OCI-LY7 (cell line): Measurements from ENCODE around the gene TPD52L1. TPM values are rescaled to one million over a fixed set of nuclear protein-coding genes. Genes with fewer than 3 reads are reported as not detected.

Source experiments
- BruUV-seq: library from RNA; stranded (reverse); fragments of 400-500 nt; replicated peaks from 2 replicates; lab custom pipeline; 2021; lab: Mats Ljungman, UMichigan
- CTCF ChIA-PET: fragments of 300-600 bp; sonication (Branson Sonifier 250); formaldehyde crosslinking; loops from one replicate; lab custom pipeline; 2022; ENCODE audit warnings: antibody characterized with exemption; ENCODE audit not compliant: unreplicated experiment; lab: Charles Lee
- POLR2A ChIA-PET: fragments of 300-600 bp; sonication (Branson Sonifier 250); formaldehyde crosslinking; loops from one replicate; lab custom pipeline; 2022; ENCODE audit warnings: antibody characterized with exemption; lab: Charles Lee
- DNase-seq: peaks from one replicate; pipeline ENCODE4 v3.0.0-alpha.2; 2015; ENCODE audit warnings: low spot score
- H2AFZ ChIP-seq: fragments of 200-600 bp; sonication (generic), shearing (Covaris generic); 2 replicates; pipeline ENCODE4 v1.6.1; 2014; ENCODE audit warnings: mild to moderate bottlenecking, antibody characterized with exemption, low read length, moderate library complexity
- H3K27ac ChIP-seq: fragments of 200-600 bp; sonication (generic); 2 replicates; pipeline ENCODE4 v1.5.1; 2014; ENCODE audit warnings: mixed run types, low read depth, mild to moderate bottlenecking, moderate library complexity, low read length, inconsistent platforms; ENCODE audit not compliant: poor library complexity, severe bottlenecking
- H3K36me3 ChIP-seq: fragments of 200-600 bp; sonication (generic); 2 replicates; pipeline ENCODE4 v1.6.1; 2014; ENCODE audit warnings: mild to moderate bottlenecking, antibody characterized with exemption, low read length, moderate library complexity, mixed read lengths; ENCODE audit not compliant: insufficient read depth
- H3K4me1 ChIP-seq: fragments of 200-600 bp; sonication (generic); 2 replicates; pipeline ENCODE4 v1.5.1; 2014; ENCODE audit warnings: mild to moderate bottlenecking, low read length; ENCODE audit not compliant: insufficient read depth, poor library complexity, severe bottlenecking
- H3K4me2 ChIP-seq: fragments of 200-600 bp; sonication (generic); 2 replicates; pipeline ENCODE4 v1.6.1; 2014; ENCODE audit warnings: mild to moderate bottlenecking, low read length
- H3K4me3 ChIP-seq: fragments of 200-600 bp; sonication (generic); 2 replicates; pipeline ENCODE4 v1.5.1; 2014; ENCODE audit warnings: mild to moderate bottlenecking, low read depth, low read length; ENCODE audit not compliant: poor library complexity, severe bottlenecking
- H3K79me2 ChIP-seq: fragments of 200-600 bp; sonication (generic); 2 replicates; pipeline ENCODE4 v1.6.1; 2016; ENCODE audit warnings: low read depth, mild to moderate bottlenecking, low read length, moderate library complexity, mixed read lengths; ENCODE audit not compliant: insufficient read depth
- H3K9me2 ChIP-seq: fragments of 200-600 bp; sonication (generic); 2 replicates; pipeline ENCODE4 v1.6.1; 2016; ENCODE audit warnings: mild to moderate bottlenecking, low read length, mixed read lengths; ENCODE audit not compliant: insufficient read depth
- H3K9me3 ChIP-seq: fragments of 200-600 bp; sonication (generic); 2 replicates; pipeline ENCODE4 v1.6.1; 2014; ENCODE audit warnings: mild to moderate bottlenecking, mixed run types, low read length, mixed read lengths
- H4K20me1 ChIP-seq: fragments of 200-600 bp; sonication (generic); 2 replicates; pipeline ENCODE4 v1.6.1; 2014; ENCODE audit warnings: mild to moderate bottlenecking, antibody characterized with exemption, low read length, moderate library complexity, mixed read lengths; ENCODE audit not compliant: insufficient read depth
- EZH2phosphoT487 ChIP-seq: fragments of 200-600 bp; sonication (generic); IDR thresholded peaks from 2 replicates; pipeline ENCODE4 v1.6.1; 2018; ENCODE audit warnings: low read depth, borderline replicate concordance, mild to moderate bottlenecking, mixed run types, antibody characterized with exemption, low read length, moderate library complexity, mixed read lengths
- intact Hi-C: fragments of 100-400 bp; cut with micrococcal nuclease; formaldehyde crosslinking; loops from one replicate; pipeline ENCODE4 v1.10.0; 2022; ENCODE audit not compliant: unreplicated experiment
- total RNA-seq, 2 experiments: library from RNA; depleted of rRNA in 1 of 2; stranded (reverse); fragments of >200 nt in 1 of 2; shearing (Covaris generic) in 1 of 2; gene quantifications; 2 replicates each; pipeline ENCODE4 v1.2.3, GENCODE V29; 2014 to 2022
- TF ChIP-seq, protein P1 (sequence below): fragments of 200-600 bp; sonication (generic); conservative IDR thresholded peaks from 2 replicates; pipeline ENCODE4 v1.5.1; 2014; ENCODE audit warnings: mild to moderate bottlenecking, antibody characterized with exemption, low read length, moderate library complexity, mixed read lengths

Gene TPD52L1
- total RNA-seq, 2 experiments from 2014 or later = not detected

DNA sequence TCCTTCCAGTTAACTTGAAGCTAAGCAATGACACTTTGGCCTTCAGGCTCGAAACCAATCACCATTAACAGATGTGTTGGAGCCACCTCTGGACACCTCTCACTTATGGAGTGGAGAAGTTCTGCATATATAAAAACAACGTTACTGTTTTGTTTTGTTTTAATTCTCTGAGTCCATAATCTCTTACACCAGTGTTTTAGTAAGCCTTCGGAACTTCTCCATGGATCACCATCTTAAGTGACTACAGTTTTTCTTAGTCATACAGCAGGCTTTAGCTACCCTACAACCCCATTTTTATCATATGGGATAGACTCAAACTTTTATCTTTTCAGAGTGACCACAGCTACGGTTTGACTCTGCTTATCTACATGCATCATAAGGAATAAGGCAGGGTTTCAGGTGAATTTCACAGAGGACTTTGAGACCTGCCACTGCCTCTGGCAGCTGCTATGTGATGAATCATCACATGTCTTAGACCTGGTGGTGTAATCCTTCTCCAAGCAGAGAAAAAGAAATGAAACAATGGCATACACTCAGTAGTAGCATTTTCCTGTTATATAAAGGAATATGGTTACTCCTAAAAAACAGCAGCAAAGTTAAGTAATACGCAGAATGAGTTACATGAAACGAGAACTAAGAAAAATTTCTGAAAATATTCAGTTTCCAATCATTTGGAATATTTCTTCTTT is 153.7 kb downstream of the TPD52L1 start:
- no peak overlapping the region for H2AFZ ChIP-seq
- no TSS peak for BruUV-seq
- H3K36me3 ChIP-seq = no peaks in the 10 kb centered on the region
- ChIA-PET CTCF (interaction anchor here (1.4 kb wide), 1 partner anchor 119 kb away, joined by 3 read pairs; no protein-coding TSS in a partner anchor), POLR2A (interaction anchor here (0.6 kb wide), 1 partner anchor 474 kb away, joined by 3 read pairs; no protein-coding TSS in a partner anchor)
- no peak overlapping the region for H3K4me2 ChIP-seq
- TF ChIP-seq, protein P1, sequence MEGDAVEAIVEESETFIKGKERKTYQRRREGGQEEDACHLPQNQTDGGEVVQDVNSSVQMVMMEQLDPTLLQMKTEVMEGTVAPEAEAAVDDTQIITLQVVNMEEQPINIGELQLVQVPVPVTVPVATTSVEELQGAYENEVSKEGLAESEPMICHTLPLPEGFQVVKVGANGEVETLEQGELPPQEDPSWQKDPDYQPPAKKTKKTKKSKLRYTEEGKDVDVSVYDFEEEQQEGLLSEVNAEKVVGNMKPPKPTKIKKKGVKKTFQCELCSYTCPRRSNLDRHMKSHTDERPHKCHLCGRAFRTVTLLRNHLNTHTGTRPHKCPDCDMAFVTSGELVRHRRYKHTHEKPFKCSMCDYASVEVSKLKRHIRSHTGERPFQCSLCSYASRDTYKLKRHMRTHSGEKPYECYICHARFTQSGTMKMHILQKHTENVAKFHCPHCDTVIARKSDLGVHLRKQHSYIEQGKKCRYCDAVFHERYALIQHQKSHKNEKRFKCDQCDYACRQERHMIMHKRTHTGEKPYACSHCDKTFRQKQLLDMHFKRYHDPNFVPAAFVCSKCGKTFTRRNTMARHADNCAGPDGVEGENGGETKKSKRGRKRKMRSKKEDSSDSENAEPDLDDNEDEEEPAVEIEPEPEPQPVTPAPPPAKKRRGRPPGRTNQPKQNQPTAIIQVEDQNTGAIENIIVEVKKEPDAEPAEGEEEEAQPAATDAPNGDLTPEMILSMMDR = no peak
- no peak for TF ChIP-seq EZH2phosphoT487
- H3K4me3 ChIP-seq = no peak overlapping the region
- H3K4me1 ChIP-seq = peaks cover 11% of the 10 kb centered on the region
- H3K79me2 ChIP-seq = no peaks in the 10 kb centered on the region
- no peaks in the 10 kb centered on the region for H4K20me1 ChIP-seq
- H3K9me3 ChIP-seq = no peaks in the 10 kb centered on the region
- intact Hi-C loops = loop anchor here (10.0 kb wide), 1 partner anchor 1038 kb away; the partner anchor contains the start of gene CENPW
- no peaks in the 10 kb centered on the region; the same call in 1 of the 2 replicates for H3K9me2 ChIP-seq
- no peak overlapping the region for H3K27ac ChIP-seq
- DNase-seq = no peak

- H3K4me1 ChIP-seq = peaks cover 7% of the 10 kb centered on the region
- H3K9me3 ChIP-seq = no peaks in the 10 kb centered on the region
- no peak overlapping the region for H3K4me2 ChIP-seq
- no peak overlapping the region for H3K27ac ChIP-seq
- H3K4me3 ChIP-seq = no peak overlapping the region
- TF ChIP-seq, protein P1 = no peak
- TF ChIP-seq EZH2phosphoT487 = no peak
- CTCF ChIA-PET = interaction anchor here (1.4 kb wide), 1 partner anchor 118 kb away, joined by 3 read pairs; no protein-coding TSS in a partner anchor
- no peaks in the 10 kb centered on the region for H3K79me2 ChIP-seq
- H3K9me2 ChIP-seq = no peaks in the 10 kb centered on the region; the same call in 1 of the 2 replicates
- no peaks in the 10 kb centered on the region for H3K36me3 ChIP-seq
- no peaks in the 10 kb centered on the region for H4K20me1 ChIP-seq
- no peak overlapping the region for H2AFZ ChIP-seq
- intact Hi-C loops = loop anchor here (10.0 kb wide), 1 partner anchor 1037 kb away; the partner anchor contains the start of gene CENPW
- BruUV-seq = no TSS peak
- DNase-seq = no peak
- POLR2A ChIA-PET = interaction anchor here (1.0 to 1.3 kb wide), 2 partner anchors 38 to 473 kb away, joined by 4 read pairs; no protein-coding TSS in a partner anchor
Observed at GRCh38 chr6:125307964-125308615, 154.5 kb downstream of the TPD52L1 start.
